Fibroblast of skin of abdomen (primary cell): Measurements from ENCODE around the gene CHST8.
A peak's percentile ranks its signal among the peaks of the same experiment; 100 is the strongest.

Experiments
- DNase-seq: peaks from one replicate; pipeline ENCODE4 v3.0.0-alpha.2; 2013

Gene CHST8

DNA sequence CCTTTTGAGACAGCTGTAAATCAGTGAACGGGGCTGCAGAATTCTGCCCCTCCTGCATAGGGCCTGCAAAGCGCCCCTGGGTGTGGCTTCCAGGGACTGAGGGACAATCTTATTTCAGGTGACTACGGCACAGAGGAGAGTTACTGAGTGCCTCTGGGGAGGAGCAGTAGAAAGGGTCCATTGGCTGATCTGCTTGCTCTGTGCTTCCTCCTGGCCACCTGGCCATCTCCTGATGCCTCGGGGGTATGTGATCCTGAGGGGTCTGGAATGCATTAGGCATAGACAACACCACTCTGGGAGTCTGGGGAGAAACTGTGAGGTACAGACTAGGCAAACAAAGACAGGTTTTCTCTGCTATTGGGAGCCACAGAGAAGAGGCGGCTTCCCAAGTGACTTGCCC lies 177.7 kb downstream of the CHST8 start:
- DNase-seq, result no peak

DNA sequence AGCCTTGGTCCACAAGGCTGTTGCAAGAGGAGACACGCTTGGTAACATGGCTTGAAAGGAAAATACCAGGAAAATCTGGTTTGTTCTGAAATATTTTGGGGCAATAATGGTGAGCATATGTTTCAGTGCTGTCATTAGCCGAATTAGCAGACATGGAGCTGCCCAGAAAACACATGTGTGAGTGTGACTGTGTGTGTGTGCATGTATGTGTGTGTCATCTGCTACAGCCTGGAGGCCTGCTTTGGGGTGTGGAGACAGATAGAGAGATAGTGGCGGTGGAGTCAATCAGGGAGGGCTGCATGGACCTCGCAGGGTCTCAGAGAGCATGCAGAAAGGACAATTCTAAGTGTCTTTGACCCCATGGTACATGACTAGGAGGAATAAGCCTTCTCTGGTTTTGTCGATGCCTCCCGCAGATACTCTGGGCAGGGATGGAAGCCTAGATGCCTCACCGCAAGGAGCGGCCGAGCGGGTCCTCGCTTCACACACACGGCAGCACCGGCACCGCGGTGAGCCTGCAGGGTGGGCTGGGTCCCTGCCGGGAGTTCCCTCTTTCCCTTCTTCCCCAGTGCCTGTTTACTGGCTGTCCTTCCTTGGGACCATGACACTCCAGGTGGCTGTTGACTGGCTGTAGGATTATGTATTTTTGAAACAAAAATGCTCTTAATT lies 178.4 kb downstream of the CHST8 start:
- DNase-seq, result no peak

DNA sequence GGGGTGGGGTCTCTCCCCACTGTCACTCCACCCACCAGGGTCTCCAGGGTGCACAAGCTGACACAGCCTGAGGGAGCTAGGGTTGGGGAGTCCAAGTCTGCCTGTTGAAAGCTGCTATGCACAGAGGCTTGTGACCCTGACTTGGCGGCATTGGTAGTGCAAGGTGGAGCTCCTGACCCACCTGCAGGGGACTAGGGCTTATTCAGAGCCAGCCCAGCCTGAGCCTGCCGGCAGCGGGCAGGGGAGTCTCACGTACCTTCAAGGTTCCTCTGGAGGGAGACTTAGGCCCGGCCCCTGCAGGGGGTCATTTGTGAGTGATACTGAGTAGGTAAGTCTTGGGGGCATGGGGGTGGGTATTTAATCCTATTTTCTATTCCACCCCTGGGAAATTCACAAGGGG lies 179.7 kb downstream of the CHST8 start:
- no peak for DNase-seq

DNA sequence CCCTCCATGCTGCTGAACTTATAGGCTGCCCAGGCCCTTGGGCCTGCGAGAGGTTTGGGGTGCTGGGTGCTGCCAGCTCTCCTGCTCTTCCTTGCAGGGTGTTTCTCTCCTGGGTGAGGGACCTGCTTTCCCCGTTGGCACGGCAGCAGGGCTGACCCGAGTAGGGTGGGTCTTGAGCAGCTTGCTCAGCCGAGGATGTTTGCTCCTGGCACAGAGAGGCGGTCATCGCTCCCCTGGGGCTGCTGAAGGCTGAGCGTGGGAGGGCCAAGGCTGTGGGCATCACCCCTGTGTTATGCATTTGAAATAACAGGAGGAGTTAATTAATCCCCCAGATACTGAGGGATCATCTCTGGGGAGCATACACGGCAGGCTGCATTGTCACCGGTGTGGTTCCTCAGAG lies 180.2 kb downstream of the CHST8 start:
- no peak for DNase-seq

DNA sequence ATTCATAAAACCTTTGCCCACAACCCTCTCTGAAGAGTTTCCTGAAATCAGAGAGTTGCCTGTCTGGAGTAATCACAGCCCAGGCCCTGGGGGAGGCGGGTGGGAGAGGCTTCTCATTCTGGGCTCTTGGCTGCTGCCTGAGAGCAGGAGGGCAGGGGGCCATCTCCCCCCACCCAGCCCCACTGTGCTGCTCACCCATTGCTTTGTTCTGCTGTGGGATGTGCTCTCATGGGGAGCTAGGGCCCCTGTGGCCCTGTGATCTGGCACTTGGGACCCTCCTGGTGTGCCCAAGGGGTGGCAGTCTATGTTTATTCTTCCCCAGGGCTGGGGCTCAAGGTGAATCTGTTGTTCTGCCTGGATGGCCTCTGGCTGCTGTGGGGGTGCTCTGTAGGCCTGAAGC lies 181.0 kb downstream of the CHST8 start:
- DNase-seq, result no peak

DNA sequence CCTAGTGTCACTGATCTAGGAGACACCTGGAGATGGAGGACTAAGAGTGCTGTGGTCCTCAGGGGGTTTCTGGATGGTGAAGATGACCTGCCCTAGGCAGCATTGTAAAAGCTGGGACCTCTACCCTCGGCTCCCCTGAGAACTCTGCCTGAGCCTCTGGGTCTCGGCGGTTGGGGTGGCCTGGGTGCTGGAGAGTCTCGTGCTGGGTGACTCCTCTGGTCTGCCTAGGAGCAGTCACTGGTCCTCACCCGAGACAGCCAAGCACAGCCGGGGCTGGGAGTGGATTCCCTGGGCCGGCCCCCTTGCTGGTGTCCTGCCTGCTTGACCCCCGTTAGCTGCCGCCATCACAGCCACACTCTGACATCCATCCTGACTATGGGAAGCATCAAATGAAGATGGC lies 181.6 kb downstream of the CHST8 start:
- no peak for DNase-seq

DNA sequence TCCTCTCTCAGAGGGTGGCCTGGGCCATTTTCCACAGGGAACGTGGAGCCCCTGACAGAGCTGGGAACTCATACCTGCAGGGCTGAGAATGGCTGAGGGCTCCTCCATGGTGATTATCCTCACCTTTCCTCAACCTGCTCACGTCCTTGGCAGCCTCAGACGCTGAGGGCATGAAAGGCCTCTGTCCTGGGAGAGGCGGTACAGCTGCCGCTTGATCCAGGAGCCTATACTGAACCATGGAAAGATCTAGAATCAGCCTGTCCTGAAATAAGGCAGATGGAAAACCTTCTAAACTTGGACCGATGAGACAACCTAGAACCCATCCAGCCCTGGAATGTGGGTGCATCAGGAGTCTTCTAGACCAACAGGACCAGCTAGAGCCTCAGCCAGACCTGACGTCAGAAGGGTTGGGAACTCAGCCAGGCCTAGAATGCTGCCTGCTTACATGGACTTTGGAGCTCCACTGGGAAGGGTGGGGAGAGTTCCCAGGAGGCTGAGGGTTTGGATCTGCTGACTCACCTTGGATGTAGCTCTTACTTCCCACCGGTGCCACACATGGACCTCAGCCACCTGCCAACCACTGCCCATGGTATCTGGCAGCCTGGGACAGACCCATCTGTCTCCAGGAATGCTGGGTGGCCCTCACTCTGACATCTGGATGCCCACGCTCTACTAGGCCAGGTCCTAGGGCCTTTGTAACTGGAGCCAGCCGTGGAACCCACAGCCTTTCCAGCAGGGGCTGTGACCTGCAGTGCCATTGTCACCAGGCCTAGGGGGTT lies 182.5 kb downstream of the CHST8 start:
- DNase-seq, result peak; percentile 64

DNA sequence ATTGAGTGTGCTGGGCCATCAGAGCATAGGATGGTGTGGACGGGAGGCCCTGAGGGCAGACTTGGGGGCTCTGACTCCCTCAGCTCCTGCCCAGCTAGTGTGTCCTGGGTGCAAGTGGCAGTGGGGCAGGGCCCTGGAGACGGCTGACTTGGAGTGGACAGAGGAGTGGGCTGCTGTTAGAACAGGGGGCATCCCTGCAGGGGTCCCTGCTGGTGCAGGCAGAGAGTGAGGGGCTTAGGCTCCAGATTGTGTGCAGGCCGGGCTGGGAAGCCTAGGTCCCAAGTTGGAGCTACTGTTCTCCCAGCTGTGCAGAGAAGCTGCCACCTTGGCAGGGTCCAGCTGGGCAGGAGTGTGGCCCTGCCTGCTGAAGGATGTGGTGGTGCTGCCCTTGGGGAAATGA lies 183.6 kb downstream of the CHST8 start:
- no peak for DNase-seq

DNA sequence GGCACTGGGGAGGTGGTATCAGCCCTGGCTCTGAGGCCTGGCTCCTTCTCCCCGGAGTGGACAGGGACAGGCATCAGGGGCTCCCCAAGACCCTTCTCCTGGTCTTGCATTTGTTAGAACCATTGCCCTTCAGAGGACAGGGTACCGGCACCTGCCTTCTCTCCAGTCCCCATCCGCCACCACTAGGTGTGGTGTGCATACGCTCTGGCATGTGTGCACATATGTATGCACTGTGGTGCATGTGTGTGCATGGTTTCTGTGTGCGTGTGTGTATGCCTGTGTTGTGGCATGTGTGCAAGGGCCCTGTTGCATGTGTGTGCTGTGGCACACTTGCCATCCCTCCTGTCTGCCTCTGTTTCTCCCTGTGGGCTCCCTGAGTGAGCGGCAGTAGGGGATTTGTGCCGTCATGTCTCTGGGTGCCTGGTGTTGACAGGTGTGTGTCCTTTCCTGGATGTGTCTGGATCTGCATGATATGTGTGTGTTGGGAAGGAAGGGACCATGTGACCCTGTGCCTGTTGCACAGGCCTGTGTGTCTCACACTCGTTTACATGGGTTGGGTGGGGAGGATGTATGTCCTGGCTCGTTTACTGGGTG lies 184.2 kb downstream of the CHST8 start:
- no peak for DNase-seq

DNA sequence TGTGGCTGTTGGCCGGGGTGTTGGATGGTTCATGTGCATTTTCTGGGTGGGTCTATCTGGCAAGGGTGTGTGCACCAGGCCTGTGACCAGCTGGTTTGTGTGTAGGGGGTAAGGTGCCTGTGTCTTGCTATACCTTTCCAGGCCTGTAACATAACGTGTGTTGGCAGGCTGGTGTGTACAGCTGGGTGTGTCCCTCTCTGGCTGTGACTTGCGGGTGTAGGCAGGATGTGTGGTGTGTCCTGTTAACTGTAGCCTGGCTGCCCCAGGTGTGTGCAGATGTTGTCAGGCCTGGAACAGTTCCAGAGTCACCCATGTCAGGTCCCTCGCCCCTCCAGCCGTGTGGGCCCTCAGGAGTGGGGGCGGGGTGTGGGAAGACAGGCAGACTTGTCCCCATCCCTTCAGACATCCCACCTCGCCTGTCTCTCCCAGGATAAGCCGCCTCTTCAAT lies 184.7 kb downstream of the CHST8 start:
- no peak for DNase-seq

DNA sequence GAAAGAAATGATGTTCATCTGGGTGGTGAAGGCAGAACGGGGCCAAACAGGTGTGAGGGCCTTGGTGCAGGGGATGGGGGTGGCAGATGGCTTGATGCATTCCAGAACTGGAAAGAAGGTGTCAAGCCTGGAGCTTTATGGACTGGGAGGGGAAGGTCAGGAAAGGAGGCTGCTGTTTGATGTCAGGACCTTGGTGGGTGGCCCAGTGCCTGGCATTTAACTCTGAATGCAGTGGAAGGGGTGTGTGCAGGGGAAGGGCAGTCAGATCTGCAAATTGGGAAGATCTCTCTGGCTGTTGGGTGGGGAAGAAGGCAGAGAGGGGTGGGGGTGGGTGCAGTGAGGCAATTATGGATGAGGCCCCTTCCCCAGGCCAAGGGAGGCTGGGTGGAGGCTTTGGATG lies 186.6 kb downstream of the CHST8 start:
- no peak for DNase-seq

DNA sequence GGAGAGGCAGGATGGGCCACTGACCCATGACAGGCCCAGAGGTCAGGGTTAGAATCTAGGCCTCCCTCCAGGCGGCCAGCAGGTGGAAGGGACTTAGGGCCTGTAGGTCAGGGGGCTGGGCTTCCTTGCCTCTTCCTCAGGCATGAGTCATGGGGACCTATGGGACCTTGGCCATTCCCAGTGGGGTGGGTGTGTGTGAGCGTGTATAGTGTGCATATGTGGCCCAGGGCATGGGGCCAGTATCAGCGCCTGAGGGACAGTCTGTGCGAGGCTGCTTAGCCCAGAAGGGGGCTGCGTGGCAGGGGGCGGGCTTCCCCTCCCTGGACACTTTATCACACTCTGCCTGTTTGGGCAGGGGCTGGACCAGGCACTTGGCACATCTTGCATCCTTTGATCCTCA lies 188.2 kb downstream of the CHST8 start:
- DNase-seq, result no peak

DNA sequence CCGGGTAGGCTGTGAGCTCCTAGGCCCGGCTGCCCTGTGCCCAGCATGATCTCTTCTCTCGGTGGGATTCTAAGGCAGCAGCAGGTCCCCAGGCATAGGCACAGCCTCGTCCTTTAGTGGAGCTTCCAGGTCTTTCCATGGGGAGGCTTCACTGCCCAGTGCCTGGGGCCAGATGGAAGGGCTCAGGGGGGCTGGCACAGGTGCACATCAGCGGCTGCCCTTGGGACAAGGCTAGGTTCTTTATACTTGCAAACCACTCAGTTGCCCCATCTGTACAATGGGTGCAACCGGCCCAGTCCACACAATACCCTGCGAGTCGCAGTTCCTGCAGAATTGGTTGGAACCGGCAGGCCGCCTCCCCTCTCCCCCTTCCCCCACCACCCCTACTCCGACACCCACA lies 189.1 kb downstream of the CHST8 start:
- no peak for DNase-seq

DNA sequence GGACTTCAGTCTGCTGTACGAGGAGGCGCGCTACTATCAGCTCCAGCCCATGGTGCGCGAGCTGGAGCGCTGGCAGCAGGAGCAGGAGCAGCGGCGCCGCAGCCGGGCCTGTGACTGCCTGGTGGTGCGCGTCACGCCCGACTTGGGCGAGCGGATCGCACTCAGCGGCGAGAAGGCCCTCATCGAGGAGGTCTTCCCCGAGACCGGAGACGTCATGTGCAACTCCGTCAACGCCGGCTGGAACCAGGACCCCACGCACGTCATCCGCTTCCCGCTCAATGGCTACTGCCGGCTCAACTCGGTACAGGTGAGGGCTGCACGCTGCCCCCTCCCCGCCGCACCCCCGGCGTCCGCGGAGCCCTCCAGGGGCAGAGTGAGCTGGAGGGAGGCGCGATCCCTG lies 189.5 kb downstream of the CHST8 start:
- DNase-seq, result no peak

DNA sequence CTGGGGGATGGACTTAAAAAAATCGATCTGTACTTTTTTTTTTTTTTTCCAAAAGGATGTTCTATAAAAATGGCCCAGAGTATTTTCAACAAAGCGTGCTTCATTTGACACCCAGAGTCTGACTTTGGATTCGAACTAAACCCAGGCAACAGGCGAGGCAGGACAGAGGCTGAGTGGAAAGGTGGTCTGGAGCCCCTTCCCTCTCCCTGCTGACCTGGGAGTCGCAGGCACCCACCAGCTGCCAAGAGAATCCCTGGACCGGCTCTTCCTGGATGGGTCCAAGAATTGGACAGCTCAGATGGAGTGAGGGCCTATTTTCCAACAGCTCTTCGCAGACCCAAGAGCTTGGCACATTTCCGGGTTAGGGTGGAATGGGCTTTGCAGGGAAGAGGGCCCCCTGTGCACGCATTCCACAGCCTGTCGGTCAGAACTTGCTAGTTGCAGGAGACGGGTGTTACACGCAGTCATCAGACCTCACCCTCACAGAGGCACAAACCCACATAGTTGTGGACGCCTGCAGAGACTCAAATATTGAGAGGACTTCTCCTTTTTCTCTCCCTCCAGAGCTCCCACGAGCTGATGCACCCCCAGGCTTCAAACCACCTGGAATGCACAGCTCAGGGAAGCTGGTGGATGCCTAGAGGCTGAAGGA lies 190.1 kb downstream of the CHST8 start:
- peak; percentile 27 for DNase-seq

DNA sequence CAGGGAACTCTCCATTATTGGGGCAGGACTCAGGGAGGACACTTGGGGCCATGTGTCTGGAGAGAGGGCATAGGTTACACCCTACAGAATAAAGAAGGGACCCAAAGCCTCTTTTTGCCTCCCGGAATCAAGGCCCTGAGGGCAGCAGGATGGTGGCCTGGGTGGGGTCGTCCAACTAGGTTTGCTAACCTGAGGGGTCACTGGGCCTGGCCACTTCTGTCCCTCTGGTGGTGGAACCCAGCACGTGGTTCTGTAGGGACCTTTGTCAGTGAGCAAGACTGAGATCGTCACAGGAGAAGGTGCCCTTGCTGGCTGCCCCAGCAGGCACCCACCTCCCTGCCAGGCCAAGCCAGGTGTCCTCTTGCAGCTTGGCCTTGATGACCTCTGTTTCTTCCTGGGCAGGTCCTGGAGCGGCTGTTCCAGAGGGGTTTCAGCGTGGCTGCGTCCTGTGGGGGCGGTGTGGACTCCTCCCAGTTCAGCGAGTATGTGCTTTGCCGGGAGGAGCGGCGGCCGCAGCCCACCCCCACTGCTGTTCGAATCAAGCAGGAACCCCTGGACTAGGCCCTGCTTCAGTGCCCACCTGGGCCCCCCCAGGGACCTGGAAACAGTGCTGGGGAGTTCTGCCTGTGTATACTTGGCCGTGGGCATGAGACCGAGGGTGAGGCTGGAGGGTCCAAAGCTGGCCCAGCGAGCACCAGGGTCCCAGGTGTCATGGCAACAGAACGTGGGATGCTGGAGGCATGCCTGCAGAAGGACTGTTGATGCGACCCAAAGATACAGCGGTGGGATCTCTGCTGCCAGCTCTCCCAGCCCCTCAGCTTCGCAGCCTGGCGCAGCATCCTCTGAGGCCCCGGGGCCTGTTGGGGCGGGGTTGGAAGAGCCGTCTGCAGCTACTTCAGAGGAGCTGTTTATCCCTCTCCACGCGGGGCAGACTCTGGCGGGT lies 190.9 kb downstream of the CHST8 start:
- DNase-seq, result no peak

DNA sequence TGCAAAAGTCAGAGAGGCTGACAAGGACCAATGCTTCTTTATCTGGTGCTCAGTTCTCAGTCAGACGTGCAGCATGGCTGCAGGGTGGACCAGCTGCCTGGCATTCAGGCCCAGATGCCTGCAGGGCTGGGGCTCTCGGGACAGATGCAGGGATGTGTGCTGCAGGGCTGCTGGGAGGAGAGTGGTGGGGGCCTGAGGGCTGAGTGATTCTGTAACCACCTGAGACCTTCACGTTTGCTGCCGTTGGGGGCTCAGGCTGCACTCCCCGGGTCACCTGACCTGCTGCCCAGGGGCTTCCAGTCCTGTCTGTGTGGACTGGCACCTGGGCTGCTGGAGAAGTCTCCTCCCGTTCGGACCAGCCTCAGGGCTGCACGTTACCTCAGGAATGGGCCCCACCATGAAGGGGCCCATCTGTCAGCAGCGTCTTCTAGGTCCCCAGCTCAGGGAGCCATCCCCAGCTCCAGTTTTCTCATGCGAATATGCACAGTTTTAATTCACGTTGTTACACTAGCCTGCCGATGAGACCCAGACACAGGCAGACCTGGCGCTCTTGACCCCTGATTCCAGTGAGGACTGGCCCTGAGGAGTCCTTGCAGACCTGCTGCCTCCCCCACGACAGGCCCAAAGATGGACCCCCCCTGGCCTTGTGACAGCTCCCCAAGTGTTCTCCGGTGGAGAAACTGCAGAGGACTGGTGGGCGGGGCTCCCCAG lies 191.8 kb downstream of the CHST8 start:
- no peak for DNase-seq

DNA sequence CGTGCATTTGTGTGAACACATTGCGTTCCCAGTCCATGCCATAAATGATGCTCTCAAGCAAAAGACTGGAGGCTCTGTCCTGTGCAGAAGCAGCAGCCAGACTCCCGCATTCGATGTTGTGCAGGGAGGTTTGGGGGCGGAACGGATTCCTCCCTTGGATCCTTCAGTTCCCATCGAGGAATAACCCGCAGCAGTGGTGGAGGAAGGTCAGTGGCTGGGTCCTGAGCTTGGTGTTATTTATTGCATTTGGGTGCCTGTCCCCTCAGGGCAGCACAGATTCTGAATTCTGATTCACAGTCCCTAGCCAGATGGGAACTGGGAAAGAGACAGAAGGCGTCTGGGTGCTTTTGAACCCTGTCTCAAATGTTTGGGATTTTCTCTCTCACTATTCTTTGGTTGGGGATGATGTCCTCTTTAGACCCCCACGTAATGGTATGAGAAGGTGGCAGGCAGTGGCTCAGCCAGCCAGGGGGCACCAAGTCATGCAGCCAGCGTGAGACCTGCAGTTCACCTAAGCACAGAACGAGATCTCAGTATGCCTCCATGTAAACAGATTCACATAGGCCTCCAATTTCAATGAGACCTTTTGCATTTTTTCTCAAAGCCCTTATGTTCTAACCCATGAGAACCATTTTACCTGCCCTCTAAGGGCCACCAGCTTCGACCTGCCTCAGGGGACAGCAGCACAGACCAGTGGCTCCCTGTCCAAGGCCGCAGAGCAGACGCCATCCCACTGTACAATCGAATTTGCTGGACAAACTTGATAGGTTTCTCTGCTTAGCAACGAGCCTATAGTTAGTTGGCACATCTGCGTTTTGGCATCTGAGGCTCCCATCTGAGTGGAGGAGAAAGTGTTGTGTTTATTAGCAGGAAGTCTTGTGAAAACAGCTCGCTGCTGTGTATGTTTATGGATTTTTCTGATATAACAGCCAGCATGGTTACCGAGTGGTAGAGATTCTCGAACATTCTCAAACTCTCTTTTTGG lies 192.7 kb downstream of the CHST8 start:
- no peak for DNase-seq

DNA sequence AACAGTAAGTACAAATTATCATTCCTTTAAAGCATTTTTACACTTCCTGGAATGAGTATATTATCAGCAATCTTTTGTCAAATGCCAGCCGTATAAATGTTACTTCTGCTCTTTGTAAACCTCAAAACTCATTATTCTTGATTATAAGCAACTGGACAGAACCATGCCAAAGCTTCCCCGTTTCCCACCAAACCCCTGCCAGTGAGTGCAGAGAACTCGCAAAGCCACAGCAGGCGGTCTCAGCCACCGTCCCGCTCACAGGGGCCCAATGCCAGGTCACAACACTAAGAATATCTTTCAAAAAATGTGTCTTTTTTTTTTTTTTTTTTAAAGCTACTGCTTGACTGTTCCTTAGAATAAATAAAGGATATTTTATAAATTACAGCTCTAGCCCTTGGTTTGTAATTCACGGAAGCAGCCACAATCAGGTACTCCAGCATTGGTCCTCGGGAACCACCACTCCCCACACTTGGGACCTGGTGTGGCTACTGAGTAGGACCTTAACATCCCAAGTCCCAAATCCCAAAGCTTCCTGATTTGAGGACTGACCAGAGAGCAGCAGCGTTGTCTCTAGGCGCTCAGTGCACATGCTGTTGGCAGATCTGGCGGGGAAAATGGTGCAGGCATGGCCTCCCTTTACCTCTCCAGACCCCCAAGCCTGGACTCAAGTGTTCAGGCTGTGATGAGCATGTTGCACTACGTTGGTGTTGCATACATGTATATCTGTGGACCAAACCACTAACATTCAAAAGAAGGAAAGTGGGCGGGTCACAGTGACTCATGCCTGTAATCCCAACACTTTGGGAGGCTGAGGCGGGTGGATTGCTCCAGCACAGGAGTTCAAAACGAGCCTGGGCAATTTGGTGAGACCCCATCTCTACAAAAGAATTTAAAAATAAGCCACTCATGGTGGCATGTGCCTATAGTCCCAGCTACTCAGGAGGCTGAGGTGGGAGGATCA lies 193.9 kb downstream of the CHST8 start:
- peak; percentile 44 for DNase-seq
